ENCODE measurements around the gene MYCBPAP. TPM values are rescaled to one million over a fixed set of nuclear protein-coding genes. Genes with fewer than 3 reads are reported as not detected.

The MYCBPAP gene
- total RNA-seq, 4 donors from 2014 or later = 0.64 to 3.7 (median 2.7) TPM; not detected in 1

DNA sequence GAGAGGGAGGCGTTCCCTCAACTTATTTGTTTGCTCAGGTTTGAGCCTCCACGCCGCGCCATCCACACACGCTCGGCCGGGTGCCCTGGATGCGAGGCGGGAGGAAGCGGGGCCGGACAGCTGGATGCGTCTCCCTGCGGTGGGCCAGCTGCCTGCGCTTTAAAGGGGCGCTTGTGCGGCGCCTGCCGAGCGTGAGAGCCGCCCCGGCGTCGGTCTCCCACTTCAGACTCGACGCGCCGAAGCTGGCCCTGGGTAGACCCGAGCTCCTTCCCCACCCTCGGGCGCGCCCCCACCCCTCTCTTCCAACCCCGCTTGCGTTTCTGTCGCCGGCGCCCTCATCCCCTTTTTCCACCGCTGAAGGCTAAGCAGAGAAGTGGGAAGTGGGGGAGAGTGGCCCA, 39.0 kb upstream of the MYCBPAP start:
- intact Hi-C loops (cut with DNase I; ENCODE audit: low total_unique reads) (no loop called here), in situ Hi-C loops (cut with MboI; ENCODE audit: low pct_ligation_motif_present in 1 of 4, low pct_unique_long_range_greater_than_20kb in 1 of 4, low sequenced_read_pairs in 3 of 4) (no loop called here)
- 49% methylated on average over 31 of the region's 37 CpGs; no CpG with 5 or more reads in 1 of the 2 donors for WGBS, 2 donors (ENCODE audit: low coverage in 1 of 2)
- peak overlapping the region in 2 of 4 donors; percentile 11 to 36 for H3K4me3 ChIP-seq
- DNase-seq = no peak
- TF ChIP-seq, protein P1, sequence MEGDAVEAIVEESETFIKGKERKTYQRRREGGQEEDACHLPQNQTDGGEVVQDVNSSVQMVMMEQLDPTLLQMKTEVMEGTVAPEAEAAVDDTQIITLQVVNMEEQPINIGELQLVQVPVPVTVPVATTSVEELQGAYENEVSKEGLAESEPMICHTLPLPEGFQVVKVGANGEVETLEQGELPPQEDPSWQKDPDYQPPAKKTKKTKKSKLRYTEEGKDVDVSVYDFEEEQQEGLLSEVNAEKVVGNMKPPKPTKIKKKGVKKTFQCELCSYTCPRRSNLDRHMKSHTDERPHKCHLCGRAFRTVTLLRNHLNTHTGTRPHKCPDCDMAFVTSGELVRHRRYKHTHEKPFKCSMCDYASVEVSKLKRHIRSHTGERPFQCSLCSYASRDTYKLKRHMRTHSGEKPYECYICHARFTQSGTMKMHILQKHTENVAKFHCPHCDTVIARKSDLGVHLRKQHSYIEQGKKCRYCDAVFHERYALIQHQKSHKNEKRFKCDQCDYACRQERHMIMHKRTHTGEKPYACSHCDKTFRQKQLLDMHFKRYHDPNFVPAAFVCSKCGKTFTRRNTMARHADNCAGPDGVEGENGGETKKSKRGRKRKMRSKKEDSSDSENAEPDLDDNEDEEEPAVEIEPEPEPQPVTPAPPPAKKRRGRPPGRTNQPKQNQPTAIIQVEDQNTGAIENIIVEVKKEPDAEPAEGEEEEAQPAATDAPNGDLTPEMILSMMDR (IDR thresholded peaks at IDR 0.05) = no peak
- no peak for TF ChIP-seq POLR2AphosphoS5 (IDR thresholded peaks at IDR 0.05)
- TF ChIP-seq POLR2A (IDR thresholded peaks at IDR 0.05) = no peak
- TF ChIP-seq EP300 (IDR thresholded peaks at IDR 0.05; ENCODE audit: low read depth) = no peak
- peak overlapping the region in 3 of 4 donors; percentile 64 to 73 (median 73) for H3K27ac ChIP-seq
- H3K27me3 ChIP-seq = peaks cover 17% of the 10 kb centered on the region
- no peaks in the 10 kb centered on the region for H3K36me3 ChIP-seq
- H3K9me3 ChIP-seq = no peaks in the 10 kb centered on the region
- peaks cover 27 to 49% (median 43%) of the 10 kb centered on the region in 4 donors for H3K4me1 ChIP-seq

DNA sequence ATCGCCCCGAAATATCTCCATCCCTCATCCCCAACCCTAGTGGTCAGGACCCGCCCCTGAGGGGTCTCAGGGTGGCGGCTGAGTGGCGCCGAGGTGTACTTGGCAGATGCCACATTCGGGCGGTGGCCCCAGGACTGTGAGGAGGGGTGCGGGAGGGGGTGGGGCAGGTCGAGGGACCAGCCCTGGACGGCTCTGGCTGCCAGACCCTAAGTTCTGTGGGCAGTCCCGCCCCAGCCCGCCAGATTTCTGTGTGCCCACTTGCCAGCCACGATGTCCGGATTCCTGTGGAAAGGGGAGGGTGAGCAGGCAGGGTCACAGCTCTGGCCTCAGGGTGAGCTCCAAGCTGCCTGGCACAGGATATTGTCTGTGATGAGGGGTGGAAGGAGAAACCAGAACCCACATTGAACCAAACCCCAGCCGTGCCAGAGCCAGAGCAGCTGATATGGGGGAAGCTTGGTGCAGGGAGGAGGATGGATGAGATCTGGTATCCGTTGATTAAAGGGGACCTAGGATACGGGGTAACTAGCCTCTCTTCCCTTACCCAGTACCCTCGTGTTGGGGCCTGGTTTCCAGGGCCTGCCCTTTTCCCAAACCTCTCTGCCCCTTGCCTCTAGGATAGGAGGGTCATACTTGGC, 38.5 kb upstream of the MYCBPAP start:
- peaks cover 17% of the 10 kb centered on the region for H3K27me3 ChIP-seq
- DNase-seq = no peak
- H3K36me3 ChIP-seq = no peaks in the 10 kb centered on the region
- TF ChIP-seq POLR2A (IDR thresholded peaks at IDR 0.05) (no peak), EP300 (IDR thresholded peaks at IDR 0.05; ENCODE audit: low read depth) (no peak), POLR2AphosphoS5 (IDR thresholded peaks at IDR 0.05) (no peak)
- TF ChIP-seq, protein P1 (IDR thresholded peaks at IDR 0.05) = no peak
- peaks cover 27 to 49% (median 43%) of the 10 kb centered on the region in 4 donors for H3K4me1 ChIP-seq
- in situ Hi-C loops (cut with MboI; ENCODE audit: low pct_ligation_motif_present in 1 of 4, low pct_unique_long_range_greater_than_20kb in 1 of 4, low sequenced_read_pairs in 3 of 4) = no loop called here
- peak overlapping the region; percentile 64 to 73 (median 70) for H3K27ac ChIP-seq
- no peak overlapping the region for H3K4me3 ChIP-seq
- intact Hi-C loops (cut with DNase I; ENCODE audit: low total_unique reads) = no loop called here
- H3K9me3 ChIP-seq = no peaks in the 10 kb centered on the region
- WGBS, 2 donors (ENCODE audit: low coverage in 1 of 2) = 60 to 66% methylated on average over 1 to 19 of the region's 19 CpGs

DNA sequence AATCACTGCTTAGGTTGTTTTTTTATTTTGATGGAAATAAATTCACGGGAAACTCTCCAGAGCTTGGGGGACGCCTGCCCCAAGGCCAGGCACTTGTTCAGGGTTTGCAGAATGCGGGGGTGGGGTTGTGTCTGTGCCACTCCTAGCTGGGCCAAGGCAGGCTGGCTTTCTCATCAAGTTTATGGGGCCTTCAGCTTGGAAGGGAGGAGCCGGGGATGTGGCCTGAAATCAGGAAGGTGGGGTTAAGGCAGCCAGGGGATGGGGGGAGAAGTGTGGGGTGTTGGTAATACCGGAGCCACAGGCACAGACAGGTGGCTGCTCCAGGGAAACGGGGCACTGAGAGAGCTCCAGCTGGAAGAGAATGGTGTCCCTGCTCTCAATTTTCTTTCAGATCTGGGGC, 37.8 kb upstream of the MYCBPAP start:
- Histone ChIP-seq H3K4me1 (peaks cover 27 to 54% (median 43%) of the 10 kb centered on the region in 4 donors), H3K9me3 (no peaks in the 10 kb centered on the region), H3K27ac (peak overlapping the region; percentile 64 to 73 (median 70)), H3K4me3 (no peak overlapping the region), H3K36me3 (no peaks in the 10 kb centered on the region), H3K27me3 (peaks cover 17% of the 10 kb centered on the region)
- 47% methylated on average over 6 of the region's 6 CpGs; no CpG with 5 or more reads in 1 of the 2 donors for WGBS, 2 donors (ENCODE audit: low coverage in 1 of 2)
- DNase-seq = peak; percentile 83
- TF ChIP-seq, protein P1 (IDR thresholded peaks at IDR 0.05) = no peak
- peak in 1 of 3 donors; percentile 25 for TF ChIP-seq POLR2AphosphoS5 (IDR thresholded peaks at IDR 0.05)
- intact Hi-C loops (cut with DNase I; ENCODE audit: low total_unique reads) = no loop called here
- in situ Hi-C loops (cut with MboI; ENCODE audit: low pct_ligation_motif_present in 1 of 4, low pct_unique_long_range_greater_than_20kb in 1 of 4, low sequenced_read_pairs in 3 of 4) = no loop called here

DNA sequence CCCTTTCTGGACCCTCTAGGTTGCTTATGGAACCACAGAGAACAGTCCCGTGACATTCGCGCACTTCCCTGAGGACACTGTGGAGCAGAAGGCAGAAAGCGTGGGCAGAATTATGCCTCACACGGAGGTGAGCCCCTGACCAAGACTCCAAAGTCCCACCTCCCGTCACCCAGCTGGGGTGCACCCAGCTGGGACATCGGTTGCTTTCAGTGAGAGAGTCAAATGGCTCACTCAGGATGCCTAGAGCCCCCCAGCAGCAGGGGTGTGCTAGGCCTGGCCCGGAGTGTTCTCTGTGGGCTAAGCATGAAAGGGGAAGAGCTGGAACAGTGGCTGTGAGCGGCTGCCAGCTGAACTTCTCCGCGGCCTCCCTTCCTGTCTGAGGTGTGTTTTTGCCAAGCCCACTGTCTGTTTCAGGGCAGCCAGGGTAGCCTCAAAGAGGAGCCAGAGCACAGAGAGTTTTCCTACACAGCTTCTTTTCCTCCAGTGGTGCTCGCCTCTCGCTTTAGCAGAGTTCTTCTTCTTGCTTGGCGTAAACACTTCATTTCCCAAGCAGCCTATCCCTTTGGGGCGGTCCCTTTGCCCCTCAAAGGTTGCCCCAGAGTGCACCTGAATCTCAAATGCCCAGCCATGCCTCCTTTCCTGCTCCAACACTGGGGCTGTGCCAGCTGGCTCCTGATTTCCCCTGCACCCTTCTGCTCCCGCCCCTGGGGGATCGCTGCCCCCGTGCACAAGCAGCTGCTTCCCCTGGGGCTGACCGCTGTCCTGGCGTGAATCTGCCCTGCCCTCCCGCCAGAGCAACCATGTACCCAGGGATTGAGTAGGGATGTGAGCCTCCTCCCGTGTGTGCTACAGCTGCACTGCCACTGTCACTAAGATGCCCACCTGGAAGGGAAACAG, 37.0 kb upstream of the MYCBPAP start:
- Histone ChIP-seq H3K36me3 (no peaks in the 10 kb centered on the region), H3K4me3 (no peak overlapping the region), H3K9me3 (no peaks in the 10 kb centered on the region), H3K4me1 (peaks cover 27 to 55% (median 44%) of the 10 kb centered on the region in 4 donors), H3K27ac (peak overlapping the region; percentile 39 to 73 (median 65)), H3K27me3 (peaks cover 17% of the 10 kb centered on the region)
- 86 to 100% methylated on average over 2 to 21 of the region's 22 CpGs for WGBS, 2 donors (ENCODE audit: low coverage in 1 of 2)
- no peak for TF ChIP-seq EP300 (IDR thresholded peaks at IDR 0.05; ENCODE audit: low read depth)
- TF ChIP-seq, protein P1 (IDR thresholded peaks at IDR 0.05) = no peak
- no peak for TF ChIP-seq POLR2AphosphoS5 (IDR thresholded peaks at IDR 0.05)
- TF ChIP-seq POLR2A (IDR thresholded peaks at IDR 0.05) = no peak
- in situ Hi-C loops (cut with MboI; ENCODE audit: low pct_ligation_motif_present in 1 of 4, low pct_unique_long_range_greater_than_20kb in 1 of 4, low sequenced_read_pairs in 3 of 4) (no loop called here), intact Hi-C loops (cut with DNase I; ENCODE audit: low total_unique reads) (no loop called here)
- no peak for DNase-seq

All from transverse colon (tissue), 4 donors.